GM18526 (cell line): Measurements from ENCODE around the gene LRCH1.

Experiments used
- POLR2A ChIP-seq: IDR thresholded peaks from 3 replicates; pipeline ENCODE4 v1.6.1; 2011; ENCODE audit not compliant: insufficient read length; ENCODE audit errors: extremely low read depth

LRCH1 gene

GRCh38 chr13:46728777-46729176, 175.8 kb downstream of the LRCH1 start:
- TF ChIP-seq POLR2A = no peak

- no peak for TF ChIP-seq POLR2A
Observed at GRCh38 chr13:46731535-46731934, 178.6 kb downstream of the LRCH1 start.

GRCh38 chr13:46735425-46735824, 182.5 kb downstream of the LRCH1 start:
- no peak for TF ChIP-seq POLR2A

GRCh38 chr13:46736541-46737310, 183.8 kb downstream of the LRCH1 start:
- TF ChIP-seq POLR2A = no peak

GRCh38 chr13:46738055-46738454, 185.1 kb downstream of the LRCH1 start:
- no peak for TF ChIP-seq POLR2A

- TF ChIP-seq POLR2A = no peak
Observed at GRCh38 chr13:46738766-46739165, 185.8 kb downstream of the LRCH1 start.

GRCh38 chr13:46739447-46740098, 186.6 kb downstream of the LRCH1 start:
- TF ChIP-seq POLR2A = no peak

- no peak for TF ChIP-seq POLR2A
Observed at GRCh38 chr13:46743191-46743590, 190.2 kb downstream of the LRCH1 start.

GRCh38 chr13:46745062-46745461, 192.1 kb downstream of the LRCH1 start:
- TF ChIP-seq POLR2A = no peak

- no peak for TF ChIP-seq POLR2A
Observed at GRCh38 chr13:46745706-46746105, 192.7 kb downstream of the LRCH1 start.

- no peak for TF ChIP-seq POLR2A
Observed at GRCh38 chr13:46747031-46747820, 194.3 kb downstream of the LRCH1 start.

GRCh38 chr13:46748300-46748699, 195.3 kb downstream of the LRCH1 start:
- no peak for TF ChIP-seq POLR2A

- no peak for TF ChIP-seq POLR2A
Observed at GRCh38 chr13:46749951-46750350, 197.0 kb downstream of the LRCH1 start.

- TF ChIP-seq POLR2A = no peak
Observed at GRCh38 chr13:46751811-46752635, 199.1 kb downstream of the LRCH1 start.

GRCh38 chr13:46753137-46753536, 200.2 kb downstream of the LRCH1 start:
- TF ChIP-seq POLR2A = no peak

GRCh38 chr13:46753917-46754316, 200.9 kb downstream of the LRCH1 start:
- TF ChIP-seq POLR2A = no peak

- TF ChIP-seq POLR2A = no peak
Observed at GRCh38 chr13:46754812-46755211, 201.8 kb downstream of the LRCH1 start.
